Lower leg skin (tissue), 3 donors: Measurements from ENCODE around the gene SLC34A1.

ENCODE experiments used
- CTCF ChIP-seq, 3 donors: fragments of 450-650 bp; IDR thresholded peaks; one replicate each; pipeline ENCODE4 v1.5.1; 2016; ENCODE audit warnings: antibody characterized with exemption in 3 of 3, mild to moderate bottlenecking in 3 of 3, moderate library complexity in 2 of 3
- POLR2A ChIP-seq, 2 donors: fragments of 450-650 bp; IDR thresholded peaks; one replicate each; pipeline ENCODE4 v1.6.1; 2016 to 2017; ENCODE audit warnings: antibody characterized with exemption in 2 of 2, mild to moderate bottlenecking in 1 of 2, moderate library complexity in 1 of 2

GRCh38 chr5:177421062-177421798 is 37.0 kb downstream of the SLC34A1 start:
- no peak for TF ChIP-seq CTCF (IDR thresholded peaks at IDR 0.05)
- no peak for TF ChIP-seq POLR2A (IDR thresholded peaks at IDR 0.05)
